Muscle of leg (tissue), 11 donors: Measurements from ENCODE around the gene G6PD. TPM values are rescaled to one million over a fixed set of nuclear protein-coding genes. Genes with fewer than 3 reads are reported as not detected.

ENCODE experiments used
- DNase-seq: peaks from one replicate; pipeline ENCODE4 v3.0.0; 2013
- H3K27ac ChIP-seq: one replicate; pipeline ENCODE4 v1.5.1; 2013; ENCODE audit warnings: mild to moderate bottlenecking, low read length, control low read depth
- H3K27me3 ChIP-seq: one replicate; pipeline ENCODE4 v1.6.1; 2013; ENCODE audit warnings: low read length; ENCODE audit not compliant: control insufficient read depth, insufficient read depth
- H3K36me3 ChIP-seq: one replicate; pipeline ENCODE4 v1.6.1; 2013; ENCODE audit warnings: low read length; ENCODE audit not compliant: control insufficient read depth, insufficient read depth
- H3K4me1 ChIP-seq: one replicate; pipeline ENCODE4 v1.6.1; 2013; ENCODE audit warnings: low read length; ENCODE audit not compliant: control insufficient read depth, insufficient read depth
- H3K4me3 ChIP-seq: one replicate; pipeline ENCODE4 v1.5.1; 2013; ENCODE audit warnings: low read length, control low read depth
- H3K9me3 ChIP-seq: replicated peaks from 2 replicates; pipeline ENCODE4 v1.6.1; 2013; ENCODE audit warnings: low read depth, low read length; ENCODE audit not compliant: control insufficient read depth
- WGBS: methylation state at CpG from one replicate; pipeline ENCODE4 v1.1.5; 2013; ENCODE audit warnings: missing lambda C conversion rate; ENCODE audit not compliant: insufficient coverage; 5-methylcytosine and 5-hydroxymethylcytosine counted together
- polyA plus RNA-seq, 8 donors: library from polyadenylated mRNA; unstranded; fragments of 120-200 nt; gene quantifications; one replicate each; pipeline versions ENCODE4 v1.2.1 to v1.2.3, GENCODE V29; 2013; ENCODE audit warnings: inconsistent platforms in 1 of 8, low replicate concordance in 1 of 8; ENCODE audit not compliant: insufficient read length in 8 of 8, insufficient read depth in 1 of 8
- total RNA-seq: library from RNA; stranded (reverse); fragments of 120-200 nt; gene quantifications from one replicate; pipeline ENCODE4 v1.2.4, GENCODE V29; 2013

The G6PD gene
- total and polyA plus RNA-seq, 9 donors, result 5.8 to 19.4 (median 13.5) TPM

DNA sequence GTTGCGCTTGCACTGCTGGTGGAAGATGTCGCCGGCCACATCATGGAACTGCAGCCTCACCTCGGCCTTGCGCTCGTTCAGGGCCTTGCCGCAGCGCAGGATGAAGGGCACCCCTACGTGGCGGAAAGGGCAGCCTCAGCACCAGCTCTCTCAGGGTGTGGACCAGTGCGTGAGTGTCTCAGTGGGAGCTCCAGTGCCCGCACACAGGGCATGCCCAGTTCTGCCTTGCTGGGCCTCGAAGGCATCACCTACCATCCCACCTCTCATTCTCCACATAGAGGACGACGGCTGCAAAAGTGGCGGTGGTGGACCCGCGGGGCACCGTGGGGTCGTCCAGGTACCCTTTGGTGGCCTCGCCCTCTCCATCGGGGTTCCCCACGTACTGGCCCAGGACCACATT is 14.0 kb downstream of the G6PD start:
- Histone ChIP-seq H3K4me1 (peaks cover 6% of the 10 kb centered on the region), H3K4me3 (no peak overlapping the region), H3K9me3 (no peaks in the 10 kb centered on the region), H3K27me3 (no peaks in the 10 kb centered on the region), H3K36me3 (peaks cover 23% of the 10 kb centered on the region), H3K27ac (no peak overlapping the region)
- DNase-seq, result no peak
- 92% methylated on average over 23 of the region's 23 CpGs for WGBS

DNA sequence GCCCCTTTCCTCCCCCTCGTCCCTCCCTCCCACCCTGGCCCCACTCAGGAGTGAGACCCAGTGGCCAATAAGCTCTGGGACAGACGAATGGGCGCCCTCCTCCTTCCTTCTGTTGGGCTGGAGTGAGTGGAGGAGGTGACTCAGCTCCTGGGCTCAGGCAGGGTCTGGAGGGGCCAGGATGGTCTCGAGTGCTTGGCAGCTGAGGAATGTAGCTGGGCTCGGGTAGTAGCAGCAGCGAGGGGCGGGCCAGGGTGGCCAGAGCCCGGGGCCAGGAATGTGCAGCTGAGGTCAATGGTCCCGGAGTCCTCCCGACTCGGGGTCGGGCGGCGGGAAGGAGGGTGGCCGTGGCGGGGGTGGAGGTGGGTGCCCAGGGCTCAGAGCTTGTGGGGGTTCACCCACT is 15.0 kb downstream of the G6PD start:
- 77% methylated on average over 5 of the region's 16 CpGs for WGBS
- peaks cover 23% of the 10 kb centered on the region for H3K36me3 ChIP-seq

DNA sequence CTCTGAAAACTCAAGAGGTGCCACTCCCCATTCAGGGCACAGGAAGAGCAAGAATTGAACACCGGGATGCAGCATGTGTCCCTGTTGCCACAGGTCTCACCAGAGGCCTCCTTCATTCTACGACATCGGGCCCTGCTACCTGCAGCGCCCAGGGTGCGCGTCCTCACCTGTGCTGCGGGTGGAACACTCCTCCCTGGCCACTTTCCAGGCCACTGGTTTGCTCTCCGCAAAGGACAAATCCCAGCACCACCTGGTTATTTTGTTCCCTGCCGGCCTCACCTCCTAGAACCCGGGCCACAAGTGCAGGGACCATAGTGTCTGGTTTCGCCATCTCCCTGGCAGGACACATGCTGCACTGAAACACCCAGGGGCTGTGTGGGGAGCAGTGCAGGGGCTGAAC is 16.4 kb downstream of the G6PD start:
- WGBS, result 80% methylated on average over 11 of the region's 11 CpGs
- H3K4me3 ChIP-seq, result no peak overlapping the region
- H3K9me3 ChIP-seq, result no peaks in the 10 kb centered on the region
- DNase-seq, result no peak
- peaks cover 19% of the 10 kb centered on the region for H3K4me1 ChIP-seq
- H3K36me3 ChIP-seq, result peaks cover 19% of the 10 kb centered on the region
- H3K27me3 ChIP-seq, result no peaks in the 10 kb centered on the region
- no peak overlapping the region for H3K27ac ChIP-seq

More for the DNA sequence above, 15.0 kb downstream of the G6PD start:
- Histone ChIP-seq H3K27me3 (no peaks in the 10 kb centered on the region), H3K4me1 (peaks cover 15% of the 10 kb centered on the region), H3K9me3 (no peaks in the 10 kb centered on the region), H3K4me3 (no peak overlapping the region), H3K27ac (no peak overlapping the region)
- peak; percentile 46 for DNase-seq

DNA sequence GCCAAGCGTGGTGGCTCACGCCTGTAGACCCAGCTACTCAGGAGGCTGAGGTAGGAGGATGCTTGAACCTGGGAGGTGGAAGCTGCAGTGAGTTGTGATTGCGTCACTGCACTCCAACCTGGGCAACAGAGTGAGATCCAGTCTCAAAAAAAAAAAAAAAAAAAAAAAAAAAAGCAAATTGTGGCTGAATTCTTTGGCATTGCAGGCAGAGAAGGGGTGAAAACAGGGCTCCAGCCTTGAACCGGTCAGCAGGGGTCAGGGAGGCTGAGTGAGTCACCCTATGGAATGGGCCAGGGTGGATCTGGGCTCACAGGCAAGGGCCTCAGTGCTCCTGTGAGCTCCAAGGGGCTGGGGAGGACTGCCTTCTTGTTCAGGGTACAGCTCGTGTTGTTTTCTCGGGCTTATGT is 17.4 kb downstream of the G6PD start:
- no peaks in the 10 kb centered on the region for H3K27me3 ChIP-seq
- no peak overlapping the region for H3K27ac ChIP-seq
- 67% methylated on average over 3 of the region's 6 CpGs for WGBS
- H3K4me3 ChIP-seq, result no peak overlapping the region
- H3K36me3 ChIP-seq, result peaks cover 16% of the 10 kb centered on the region
- no peaks in the 10 kb centered on the region for H3K9me3 ChIP-seq
- DNase-seq, result no peak
- peaks cover 14% of the 10 kb centered on the region for H3K4me1 ChIP-seq

DNA sequence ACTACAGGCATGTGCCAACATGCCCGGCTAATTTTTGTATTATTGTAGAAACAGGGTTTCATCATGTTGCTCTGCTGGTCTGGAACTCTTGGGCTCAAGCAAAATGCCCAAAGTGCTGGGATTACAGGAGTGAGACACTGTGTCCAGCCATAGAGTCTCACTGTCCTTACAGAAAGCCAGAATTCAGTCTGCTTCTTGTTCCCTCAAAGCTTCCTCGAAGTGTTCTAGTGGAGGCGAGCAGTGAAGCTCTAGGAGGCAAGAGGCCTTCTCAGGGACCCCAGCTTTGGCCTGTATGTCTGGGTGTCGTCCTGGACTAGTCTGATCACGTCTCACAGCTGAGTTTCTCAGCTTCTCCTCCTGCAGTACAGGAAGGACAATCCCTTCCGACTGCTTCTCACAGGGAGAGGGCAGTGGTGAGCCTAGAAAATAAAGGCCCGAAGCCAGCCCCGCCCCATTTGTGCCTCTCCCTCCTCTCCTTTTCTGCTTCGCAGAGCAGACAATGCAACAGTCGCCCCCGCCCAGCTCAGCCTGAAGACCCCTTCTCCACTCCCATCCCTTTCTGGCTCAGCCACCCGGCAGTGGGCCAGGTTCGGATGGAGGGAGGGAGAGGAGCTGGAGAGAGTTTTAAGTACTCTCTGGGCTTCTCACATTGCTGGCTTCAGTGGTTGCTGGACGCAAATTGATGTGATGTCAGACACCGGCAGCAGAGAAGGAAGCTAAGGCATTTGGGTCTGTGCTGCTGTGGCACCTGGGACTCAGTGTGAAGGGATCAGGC is 19.6 kb downstream of the G6PD start:
- Histone ChIP-seq H3K4me1 (peaks cover 12% of the 10 kb centered on the region), H3K36me3 (no peaks in the 10 kb centered on the region), H3K27me3 (no peaks in the 10 kb centered on the region), H3K9me3 (no peaks in the 10 kb centered on the region), H3K4me3 (peak overlapping the region; percentile 23), H3K27ac (peak overlapping the region; percentile 72)
- 36% methylated on average over 7 of the region's 15 CpGs for WGBS
- peak; percentile 97 for DNase-seq

- Histone ChIP-seq H3K4me3 (no peak overlapping the region), H3K9me3 (no peaks in the 10 kb centered on the region), H3K36me3 (no peaks in the 10 kb centered on the region), H3K27ac (no peak overlapping the region), H3K4me1 (peaks cover 12% of the 10 kb centered on the region), H3K27me3 (no peaks in the 10 kb centered on the region)
- WGBS, result 92% methylated on average over 6 of the region's 14 CpGs
- DNase-seq, result no peak
These were observed 20.8 kb downstream of the G6PD start for GRCh38 chrX:154525606-154526490.

GRCh38 chrX:154519389-154519788 is 27.3 kb downstream of the G6PD start:
- no peak overlapping the region for H3K27ac ChIP-seq
- H3K4me1 ChIP-seq, result peaks cover 23% of the 10 kb centered on the region
- no peaks in the 10 kb centered on the region for H3K27me3 ChIP-seq
- no peak for DNase-seq
- no peaks in the 10 kb centered on the region for H3K36me3 ChIP-seq
- H3K4me3 ChIP-seq, result no peak overlapping the region
- H3K9me3 ChIP-seq, result no peaks in the 10 kb centered on the region
- 91% methylated on average over 7 of the region's 8 CpGs for WGBS

GRCh38 chrX:154517101-154517781 is 29.4 kb downstream of the G6PD start:
- H3K9me3 ChIP-seq, result no peaks in the 10 kb centered on the region
- no peak for DNase-seq
- H3K4me3 ChIP-seq, result peak overlapping the region; percentile 53
- H3K27me3 ChIP-seq, result no peaks in the 10 kb centered on the region
- no peaks in the 10 kb centered on the region for H3K36me3 ChIP-seq
- H3K27ac ChIP-seq, result peak overlapping the region; percentile 95
- WGBS, result 37% methylated on average over 22 of the region's 25 CpGs
- peaks cover 23% of the 10 kb centered on the region for H3K4me1 ChIP-seq

DNA sequence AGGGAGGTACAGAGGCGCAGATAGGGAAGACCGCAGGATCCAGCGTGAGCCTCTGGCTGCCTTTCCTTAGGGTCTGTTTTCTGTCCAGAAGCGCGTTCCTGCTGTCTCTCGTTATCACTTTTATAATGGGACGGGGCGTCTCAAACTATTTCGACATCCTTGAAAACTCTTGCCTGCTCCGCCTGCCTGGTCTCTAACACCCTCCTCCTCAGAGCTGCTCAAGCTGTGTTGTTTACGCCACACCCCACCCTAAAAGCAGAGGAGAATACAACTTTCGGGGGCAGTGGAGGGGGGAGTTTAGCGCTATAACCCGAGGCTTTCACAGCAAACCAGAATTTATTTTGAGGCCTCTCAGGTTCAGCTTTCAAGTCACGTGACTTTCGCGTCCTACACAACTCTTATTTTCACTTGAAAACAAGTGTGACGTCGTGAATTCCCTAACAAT is 30.0 kb downstream of the G6PD start:
- 40% methylated on average over 16 of the region's 19 CpGs for WGBS
- Histone ChIP-seq H3K27me3 (no peaks in the 10 kb centered on the region), H3K9me3 (no peaks in the 10 kb centered on the region), H3K4me1 (peaks cover 23% of the 10 kb centered on the region), H3K4me3 (peak overlapping the region; percentile 53), H3K27ac (peak overlapping the region; percentile 95), H3K36me3 (no peaks in the 10 kb centered on the region)
- DNase-seq, result peak; percentile 84
